Left lung (tissue), 10 donors: Measurements from ENCODE around the gene VWA7. TPM values are rescaled to one million over a fixed set of nuclear protein-coding genes. Genes with fewer than 3 reads are reported as not detected.

ENCODE experiments used
- ATAC-seq: fragments of 200-7000 bp; cut with Tn5 transposase; one replicate; pipeline ENCODE4 v1.9.1; 2020; ENCODE audit warnings: moderate library complexity
- DNase-seq, 4 donors: peaks; one replicate each; pipeline ENCODE4 v3.0.0-alpha.2; 2013 to 2020
- H3K27ac ChIP-seq, 2 donors: fragments of 200-600 bp; sonication (generic) in 1 of 2; one replicate each; pipeline versions ENCODE4 v1.5.0 to v1.8.0; 2020 to 2021
- H3K27me3 ChIP-seq, 2 donors: fragments of 200-600 bp; sonication (generic) in 1 of 2; one replicate each; pipeline versions ENCODE4 v1.5.0 to v1.8.0; 2020 to 2021
- H3K36me3 ChIP-seq, 2 donors: fragments of 200-600 bp; sonication (generic) in 1 of 2; one replicate each; pipeline versions ENCODE4 v1.5.0 to v1.8.0; 2020 to 2021
- H3K4me1 ChIP-seq, 2 donors: fragments of 200-600 bp; one replicate each; pipeline ENCODE4 v1.8.0; 2021
- H3K4me3 ChIP-seq, 2 donors: fragments of 200-600 bp; sonication (generic) in 1 of 2; one replicate each; pipeline versions ENCODE4 v1.5.0 to v1.8.0; 2020 to 2021; ENCODE audit warnings: mild to moderate bottlenecking in 1 of 2
- H3K9me3 ChIP-seq, 2 donors: fragments of 200-600 bp; sonication (generic) in 1 of 2; one replicate each; pipeline versions ENCODE4 v1.5.0 to v1.8.0; 2020 to 2021
- intact Hi-C, 2 donors: fragments of 100-400 bp; cut with DNase I; formaldehyde crosslinking; loops; one replicate each; pipeline versions ENCODE4 v1.11.2 to v1.14.2; 2022
- polyA plus RNA-seq, 6 donors: library from polyadenylated mRNA; unstranded; fragments of 120-200 nt; gene quantifications; one replicate each; pipeline ENCODE4 v1.2.1, GENCODE V29; 2013; ENCODE audit not compliant: insufficient read length in 6 of 6
- total RNA-seq, 2 donors: library from RNA; stranded (reverse); fragmentation: NEBNext Ultra II Directional; extraction: Animal tissue kit (Norgen Biotek cat#: 25700); gene quantifications; one replicate each; pipeline ENCODE4 v1.2.1, GENCODE V29; 2021
- TF ChIP-seq, protein P1 (sequence below), 2 donors: fragments of 200-600 bp; sonication (generic) in 1 of 2; IDR thresholded peaks; one replicate each; pipeline versions ENCODE4 v1.5.0 to v1.8.0; 2021; ENCODE audit warnings: antibody characterized with exemption in 2 of 2
- donor health status: DM: no; HTN: yes; CAD: no.
- donor health status: DM: no; HTN: no; CAD: no.

VWA7 gene
- total and polyA plus RNA-seq, 8 donors = 1.4 to 5.0 (median 2.9) TPM

DNA sequence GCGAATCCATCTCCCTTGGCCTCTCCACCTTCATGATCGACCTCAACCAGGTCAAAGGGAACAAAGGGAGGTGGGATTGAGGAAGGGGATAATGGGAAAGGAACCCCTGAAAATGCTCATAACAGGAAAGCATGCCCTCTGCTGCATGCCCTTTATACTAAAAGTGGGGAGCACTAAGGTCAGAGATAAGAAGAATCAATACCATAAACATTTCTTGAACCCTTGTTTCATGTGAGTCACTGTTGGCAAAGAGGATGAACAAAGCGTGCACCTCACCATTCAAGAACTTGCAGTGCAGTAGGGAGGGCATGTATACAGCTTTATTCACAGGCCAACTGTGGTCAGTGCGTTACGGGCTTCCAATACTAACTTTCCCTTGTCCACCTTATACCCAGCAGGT lies 16.3 kb downstream of the VWA7 start:
- no peaks in the 10 kb centered on the region for H3K27me3 ChIP-seq
- H3K4me1 ChIP-seq = no peaks in the 10 kb centered on the region
- DNase-seq = no peak
- TF ChIP-seq, protein P1, sequence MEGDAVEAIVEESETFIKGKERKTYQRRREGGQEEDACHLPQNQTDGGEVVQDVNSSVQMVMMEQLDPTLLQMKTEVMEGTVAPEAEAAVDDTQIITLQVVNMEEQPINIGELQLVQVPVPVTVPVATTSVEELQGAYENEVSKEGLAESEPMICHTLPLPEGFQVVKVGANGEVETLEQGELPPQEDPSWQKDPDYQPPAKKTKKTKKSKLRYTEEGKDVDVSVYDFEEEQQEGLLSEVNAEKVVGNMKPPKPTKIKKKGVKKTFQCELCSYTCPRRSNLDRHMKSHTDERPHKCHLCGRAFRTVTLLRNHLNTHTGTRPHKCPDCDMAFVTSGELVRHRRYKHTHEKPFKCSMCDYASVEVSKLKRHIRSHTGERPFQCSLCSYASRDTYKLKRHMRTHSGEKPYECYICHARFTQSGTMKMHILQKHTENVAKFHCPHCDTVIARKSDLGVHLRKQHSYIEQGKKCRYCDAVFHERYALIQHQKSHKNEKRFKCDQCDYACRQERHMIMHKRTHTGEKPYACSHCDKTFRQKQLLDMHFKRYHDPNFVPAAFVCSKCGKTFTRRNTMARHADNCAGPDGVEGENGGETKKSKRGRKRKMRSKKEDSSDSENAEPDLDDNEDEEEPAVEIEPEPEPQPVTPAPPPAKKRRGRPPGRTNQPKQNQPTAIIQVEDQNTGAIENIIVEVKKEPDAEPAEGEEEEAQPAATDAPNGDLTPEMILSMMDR (IDR thresholded peaks at IDR 0.05) = no peak
- intact Hi-C loops = no loop called here
- H3K27ac ChIP-seq = no peak overlapping the region
- H3K9me3 ChIP-seq = no peaks in the 10 kb centered on the region
- no peak for ATAC-seq
- H3K36me3 ChIP-seq = peaks cover 0 to 15% of the 10 kb centered on the region in 2 donors
- no peak overlapping the region for H3K4me3 ChIP-seq

DNA sequence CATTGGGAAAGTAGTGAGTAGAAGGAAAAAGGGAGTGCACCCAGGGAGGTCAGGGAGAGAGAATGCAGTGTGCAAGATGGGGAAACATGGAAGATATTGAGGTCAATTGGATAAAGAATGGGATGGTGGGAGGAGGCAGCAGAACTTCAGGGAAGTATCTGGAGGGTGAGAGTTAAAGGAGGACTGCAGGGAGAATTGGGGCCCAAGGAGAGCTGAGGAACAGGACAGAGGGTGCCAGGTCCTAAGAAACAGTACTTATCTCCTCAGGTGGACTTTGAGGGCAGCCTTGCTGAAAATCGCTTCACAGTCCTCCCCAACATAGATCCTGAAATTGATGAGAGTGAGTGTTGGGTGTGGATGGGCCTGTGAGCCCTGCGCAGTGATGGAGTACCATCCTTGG lies 18.8 kb downstream of the VWA7 start:
- DNase-seq (no peak), ATAC-seq (no peak)
- H3K27me3 ChIP-seq = no peaks in the 10 kb centered on the region
- intact Hi-C loops = no loop called here
- no peak overlapping the region for H3K4me3 ChIP-seq
- H3K36me3 ChIP-seq = peaks cover 0 to 15% of the 10 kb centered on the region in 2 donors
- no peaks in the 10 kb centered on the region for H3K4me1 ChIP-seq
- no peak overlapping the region for H3K27ac ChIP-seq
- TF ChIP-seq, protein P1 (IDR thresholded peaks at IDR 0.05) = no peak
- no peaks in the 10 kb centered on the region for H3K9me3 ChIP-seq

DNA sequence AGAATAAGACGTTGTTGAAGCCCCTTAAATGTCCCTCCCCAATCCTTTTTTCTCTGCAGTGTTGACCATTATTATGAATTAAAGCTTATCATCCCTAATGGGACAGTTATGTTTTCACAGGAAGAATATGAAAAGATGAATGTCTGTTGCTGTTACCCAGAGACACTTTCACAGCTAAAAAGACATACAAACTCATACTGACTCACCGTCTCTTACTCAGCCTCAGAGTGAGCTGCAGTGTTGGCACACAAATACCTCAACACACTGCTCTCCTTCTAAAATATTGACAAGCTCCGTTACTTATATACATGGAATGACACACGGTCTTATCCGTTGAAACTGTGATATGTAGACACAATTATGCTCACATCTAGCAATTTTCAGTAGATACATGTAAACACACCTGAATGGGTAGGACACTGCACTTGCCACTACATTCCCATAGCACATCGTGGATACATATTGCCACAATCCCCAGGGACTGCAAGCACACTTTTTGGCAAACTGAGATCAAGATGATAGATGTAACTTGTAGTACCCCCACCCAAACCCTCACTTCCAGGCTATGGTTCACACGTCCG lies 24.3 kb downstream of the VWA7 start:
- TF ChIP-seq, protein P1 (IDR thresholded peaks at IDR 0.05) = no peak
- Histone ChIP-seq H3K9me3 (no peaks in the 10 kb centered on the region), H3K27me3 (no peaks in the 10 kb centered on the region), H3K36me3 (no peaks in the 10 kb centered on the region), H3K4me3 (no peak overlapping the region), H3K4me1 (no peaks in the 10 kb centered on the region), H3K27ac (no peak overlapping the region)
- DNase-seq (no peak), ATAC-seq (no peak)
- intact Hi-C loops = no loop called here

DNA sequence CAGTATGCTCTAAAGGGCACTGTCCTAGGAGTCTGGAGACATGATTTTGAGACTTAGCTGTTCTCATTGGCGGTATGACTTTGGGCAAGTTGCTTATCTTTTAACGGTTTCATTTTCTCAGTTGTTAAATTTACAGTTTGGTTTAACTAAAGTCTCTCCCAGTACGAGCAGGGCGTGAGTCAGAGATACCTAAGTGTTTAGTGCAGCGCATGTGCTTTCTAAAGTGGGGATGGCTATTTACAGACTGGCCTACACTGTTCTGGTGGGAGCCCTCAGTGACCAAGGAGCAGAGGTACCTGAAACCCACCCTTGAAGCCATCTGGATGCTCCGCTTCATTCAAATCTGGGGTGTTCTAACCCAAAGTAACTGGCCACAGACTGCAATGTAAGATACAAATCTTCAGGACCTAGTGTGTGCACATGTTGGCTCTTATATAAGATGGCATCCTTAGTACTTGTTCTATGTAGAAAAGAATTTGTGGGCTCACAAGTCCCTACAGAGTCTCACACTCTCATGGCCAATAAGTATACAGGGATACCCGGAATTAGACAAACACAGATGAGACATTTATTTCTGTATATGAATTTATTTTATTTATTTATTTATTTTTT lies 26.6 kb downstream of the VWA7 start:
- intact Hi-C loops = no loop called here
- Histone ChIP-seq H3K27me3 (no peaks in the 10 kb centered on the region), H3K4me1 (no peaks in the 10 kb centered on the region), H3K9me3 (no peaks in the 10 kb centered on the region), H3K36me3 (no peaks in the 10 kb centered on the region), H3K27ac (no peak overlapping the region), H3K4me3 (no peak overlapping the region)
- TF ChIP-seq, protein P1 (IDR thresholded peaks at IDR 0.05) = no peak
- DNase-seq (no peak), ATAC-seq (no peak)

DNA sequence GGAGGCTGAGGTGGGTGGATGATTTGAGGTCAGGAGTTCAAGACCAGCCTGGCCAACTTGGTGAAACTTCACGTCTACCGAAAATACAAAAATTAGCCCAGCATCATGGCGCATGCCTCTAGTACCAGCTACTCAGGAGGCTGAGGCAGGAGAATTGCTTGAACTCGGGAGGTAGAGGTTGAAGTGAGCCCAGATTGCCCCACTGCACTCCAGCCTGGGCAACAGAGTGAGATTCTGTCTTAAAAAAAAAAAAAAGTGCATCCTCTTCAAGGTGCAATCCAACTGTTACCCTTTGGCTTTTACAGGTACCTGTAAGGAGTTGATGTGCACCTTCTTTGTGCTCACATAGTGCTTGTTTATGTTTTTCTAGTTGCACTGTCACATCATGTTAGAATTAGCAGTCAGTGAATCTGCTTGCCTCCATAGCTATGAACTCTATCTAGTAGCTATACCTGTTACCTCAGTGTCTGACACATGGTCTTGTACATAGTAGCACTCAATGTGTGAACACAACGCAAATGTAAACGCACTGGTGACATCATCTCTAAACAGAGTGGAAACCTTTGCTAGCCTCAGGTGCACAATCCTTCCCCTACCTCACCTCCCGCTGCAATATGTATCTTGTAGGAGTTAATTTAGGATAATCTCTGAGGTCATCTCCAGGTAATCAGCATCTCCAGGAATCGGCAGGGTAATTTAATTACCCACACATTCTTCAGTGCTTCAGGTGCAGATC lies 27.7 kb downstream of the VWA7 start:
- TF ChIP-seq, protein P1 (IDR thresholded peaks at IDR 0.05) = no peak
- no peak overlapping the region for H3K4me3 ChIP-seq
- no peaks in the 10 kb centered on the region for H3K36me3 ChIP-seq
- intact Hi-C loops = no loop called here
- H3K4me1 ChIP-seq = no peaks in the 10 kb centered on the region
- no peak for DNase-seq
- no peaks in the 10 kb centered on the region for H3K27me3 ChIP-seq
- no peak overlapping the region for H3K27ac ChIP-seq
- H3K9me3 ChIP-seq = no peaks in the 10 kb centered on the region
- ATAC-seq = no peak
